Mammary epithelial cell (primary cell): ENCODE measurements around the gene AMBP.

Experiments
- EZH2 ChIP-seq: IDR thresholded peaks from 2 replicates; pipeline ENCODE4 v1.6.1; 2012; ENCODE audit warnings: low read length, inconsistent platforms, borderline replicate concordance
- TF ChIP-seq, protein P1 (sequence below), 2 donors: IDR thresholded peaks in 1 of 2; conservative IDR thresholded peaks in 1 of 2; 2 replicates each; pipeline ENCODE4 v1.5.1; 2011 to 2012; ENCODE audit warnings: inconsistent platforms in 2 of 2, low read length in 2 of 2, mild to moderate bottlenecking in 2 of 2, control low read depth in 1 of 2, low read depth in 1 of 2; ENCODE audit not compliant: insufficient read depth in 1 of 2; ENCODE audit errors: extremely low read depth in 1 of 2

DNA sequence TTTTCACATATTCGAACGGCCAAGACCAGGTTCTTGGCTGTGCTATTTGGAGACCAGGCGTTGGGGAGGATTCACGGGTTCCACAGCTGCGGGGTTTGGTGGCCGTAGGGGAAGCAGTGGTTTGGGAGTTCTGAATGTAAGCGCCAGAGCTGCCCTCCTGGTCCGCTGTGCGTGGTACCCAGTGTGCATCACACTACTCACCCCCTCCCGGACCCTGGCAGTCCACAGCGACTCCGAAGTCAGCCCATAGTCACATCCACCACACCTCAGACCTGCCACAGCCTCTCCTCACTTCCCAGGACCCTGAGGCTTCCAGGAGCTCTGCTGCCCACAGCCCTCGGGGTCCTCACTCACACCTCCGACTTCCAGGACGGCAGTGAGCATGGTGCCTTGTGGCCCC lies 26.8 kb downstream of the AMBP start:
- TF ChIP-seq, protein P1, sequence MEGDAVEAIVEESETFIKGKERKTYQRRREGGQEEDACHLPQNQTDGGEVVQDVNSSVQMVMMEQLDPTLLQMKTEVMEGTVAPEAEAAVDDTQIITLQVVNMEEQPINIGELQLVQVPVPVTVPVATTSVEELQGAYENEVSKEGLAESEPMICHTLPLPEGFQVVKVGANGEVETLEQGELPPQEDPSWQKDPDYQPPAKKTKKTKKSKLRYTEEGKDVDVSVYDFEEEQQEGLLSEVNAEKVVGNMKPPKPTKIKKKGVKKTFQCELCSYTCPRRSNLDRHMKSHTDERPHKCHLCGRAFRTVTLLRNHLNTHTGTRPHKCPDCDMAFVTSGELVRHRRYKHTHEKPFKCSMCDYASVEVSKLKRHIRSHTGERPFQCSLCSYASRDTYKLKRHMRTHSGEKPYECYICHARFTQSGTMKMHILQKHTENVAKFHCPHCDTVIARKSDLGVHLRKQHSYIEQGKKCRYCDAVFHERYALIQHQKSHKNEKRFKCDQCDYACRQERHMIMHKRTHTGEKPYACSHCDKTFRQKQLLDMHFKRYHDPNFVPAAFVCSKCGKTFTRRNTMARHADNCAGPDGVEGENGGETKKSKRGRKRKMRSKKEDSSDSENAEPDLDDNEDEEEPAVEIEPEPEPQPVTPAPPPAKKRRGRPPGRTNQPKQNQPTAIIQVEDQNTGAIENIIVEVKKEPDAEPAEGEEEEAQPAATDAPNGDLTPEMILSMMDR (conservative IDR thresholded peaks at IDR 0.05 in 1 of 2, IDR thresholded peaks at IDR 0.05 in 1 of 2; ENCODE audit: extremely low read depth in 1 of 2, insufficient read depth in 1 of 2, low read depth in 1 of 2, low read length in 2 of 2): no peak
- no peak for TF ChIP-seq EZH2
